GM12892 (cell line): ENCODE results near the gene SMARCB1.

ENCODE experiments used
- POLR2A ChIP-seq: IDR thresholded peaks from 2 replicates; pipeline ENCODE4 v1.6.1; 2011; ENCODE audit warnings: low read depth, low read length, control low read depth
- POLR2AphosphoS5 ChIP-seq: IDR thresholded peaks from 2 replicates; pipeline ENCODE4 v1.6.1; 2011; ENCODE audit warnings: low read depth, low read length, control low read depth
- TAF1 ChIP-seq: IDR thresholded peaks from 2 replicates; pipeline ENCODE4 v1.6.1; 2011; ENCODE audit warnings: low read depth, mild to moderate bottlenecking, control low read depth, low read length, borderline replicate concordance

GRCh38 chr22:23856721-23857605 is 70.2 kb downstream of the SMARCB1 start:
- TF ChIP-seq POLR2A (no peak), TAF1 (no peak), POLR2AphosphoS5 (no peak)
